Epithelial cell of prostate (primary cell): ENCODE measurements around the gene UBE2R2.
A peak's percentile ranks its signal among the peaks of the same experiment; 100 is the strongest.
"Not testable (repeated sequence)": the region's sequence is repeated elsewhere in the genome, so short reads cannot be mapped to it uniquely, and the experiment has no call there.

ENCODE experiments used
- DNase-seq: peaks from one replicate; pipeline ENCODE4 v3.0.0-alpha.2; 2011; ENCODE audit warnings: low read depth, low spot score
- H3K27ac ChIP-seq: fragments of 450-650 bp; 2 replicates; pipeline ENCODE4 v1.5.1; 2017; ENCODE audit warnings: mild to moderate bottlenecking

UBE2R2 gene

DNA sequence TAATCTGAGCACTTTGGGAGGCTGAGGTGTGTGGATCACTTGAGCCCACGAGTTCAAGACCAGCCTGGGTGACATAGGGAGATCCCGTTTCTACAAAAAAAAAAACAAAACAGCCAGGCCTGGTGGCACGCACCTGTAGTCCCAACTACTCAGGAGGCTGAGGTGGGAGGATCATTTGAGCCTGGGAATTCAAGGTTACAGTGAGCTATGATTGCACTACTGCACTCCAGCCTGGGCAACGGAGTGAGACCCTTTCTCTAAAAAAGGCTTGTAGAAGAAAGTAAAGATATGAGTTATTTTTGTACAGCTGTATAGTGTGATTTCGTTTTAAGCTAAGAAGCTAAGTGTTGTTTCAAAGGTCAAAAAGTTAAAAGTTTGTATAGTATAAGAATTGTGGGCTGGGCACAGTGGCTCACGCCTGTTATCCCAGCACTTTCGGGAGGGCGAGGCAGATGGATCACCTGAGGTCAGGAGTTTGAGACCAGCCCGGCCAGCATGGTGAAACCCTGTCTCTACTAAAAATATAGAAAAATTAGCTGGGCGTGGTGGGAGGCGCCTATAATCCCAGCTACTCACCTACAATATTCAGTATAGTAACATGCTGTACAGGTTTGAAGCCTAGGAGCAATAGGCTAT, 18.8 kb downstream of the UBE2R2 start:
- no peak for DNase-seq
- H3K27ac ChIP-seq: peak overlapping the region; percentile 70

DNA sequence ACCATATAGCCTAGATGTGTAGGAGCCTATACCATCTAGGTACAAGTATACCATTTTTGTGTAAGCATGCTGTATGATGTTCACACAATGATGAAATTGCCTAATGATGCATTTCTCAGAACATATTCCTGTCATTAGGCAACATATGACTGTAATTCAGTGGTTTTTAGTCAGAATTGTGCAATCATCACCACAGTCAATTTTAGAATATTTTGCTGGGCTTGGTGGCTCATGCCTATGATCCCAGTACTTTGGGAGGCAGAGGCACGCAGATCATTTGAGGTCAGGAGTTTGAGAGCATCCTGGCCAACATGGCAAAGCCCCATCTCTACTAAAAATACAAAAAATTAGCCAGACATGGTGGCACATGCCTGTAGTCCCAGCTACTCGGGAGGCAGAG, 19.3 kb downstream of the UBE2R2 start:
- not testable (repeated sequence) for DNase-seq
- peak overlapping the region; percentile 70 for H3K27ac ChIP-seq

DNA sequence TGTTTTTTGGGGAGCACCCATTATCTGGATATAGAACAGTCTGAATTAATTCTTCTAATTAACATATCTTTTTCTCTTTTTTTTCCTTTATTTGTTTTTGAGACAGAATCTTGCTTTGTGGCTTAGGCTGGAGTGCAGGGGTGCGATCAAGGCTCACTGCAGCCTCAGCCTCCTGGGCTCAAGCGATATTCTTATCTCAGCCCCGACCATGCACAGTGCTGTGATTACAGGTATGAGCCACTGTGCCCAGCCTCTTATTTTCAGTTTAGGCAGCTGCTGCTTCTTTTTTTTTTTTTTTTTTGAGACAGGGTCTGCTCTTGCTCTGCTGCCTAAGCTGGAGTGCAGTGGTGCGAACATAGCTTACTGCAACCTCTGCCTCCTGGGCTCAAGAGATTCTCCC, 20.2 kb downstream of the UBE2R2 start:
- no peak for DNase-seq
- no peak overlapping the region for H3K27ac ChIP-seq

DNA sequence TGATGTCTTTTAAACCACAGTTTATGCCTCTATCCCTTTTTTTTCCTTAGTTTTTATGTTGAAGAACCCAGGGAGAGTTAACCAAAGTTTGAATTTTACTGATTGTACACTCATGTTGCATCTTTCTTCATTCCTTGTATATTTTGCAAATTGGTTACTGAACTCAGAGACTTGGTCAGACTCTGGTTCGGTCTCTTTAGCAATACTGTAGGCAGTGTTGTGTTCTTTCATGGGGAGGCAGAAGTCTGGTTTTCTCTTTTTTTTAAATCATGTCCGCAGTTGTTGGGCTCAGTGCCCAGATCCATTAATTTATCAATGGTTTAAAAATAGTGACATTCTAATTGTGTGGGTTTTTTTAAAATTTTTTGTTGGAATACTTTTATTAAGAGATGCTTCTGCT, 23.4 kb downstream of the UBE2R2 start:
- H3K27ac ChIP-seq: no peak overlapping the region
- DNase-seq: no peak

- DNase-seq: no peak
These were observed 26.5 kb downstream of the UBE2R2 start for GRCh38 chr9:33843312-33843961.

DNA sequence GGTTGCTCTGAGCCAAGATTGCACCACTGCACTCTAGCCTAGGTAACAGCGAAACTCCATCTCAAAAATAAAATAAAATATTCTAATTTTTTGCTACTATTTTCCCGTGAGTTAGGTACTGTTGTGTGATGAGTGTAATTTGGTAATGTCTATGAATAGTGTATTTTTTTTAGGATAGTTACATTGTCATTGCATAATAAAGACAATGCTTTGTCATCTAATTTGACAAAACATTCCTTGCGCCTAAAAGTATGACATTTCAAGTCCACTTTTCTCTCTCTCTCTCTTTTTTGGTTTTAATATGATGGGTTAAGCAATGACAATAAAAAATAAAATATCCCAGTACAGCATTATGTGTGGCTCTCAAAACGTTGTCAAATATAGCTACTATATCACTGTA, 29.3 kb downstream of the UBE2R2 start:
- H3K27ac ChIP-seq: no peak overlapping the region

More at GRCh38 chr9:33843312-33843961, 26.5 kb downstream of the UBE2R2 start:
- no peak overlapping the region for H3K27ac ChIP-seq

DNA sequence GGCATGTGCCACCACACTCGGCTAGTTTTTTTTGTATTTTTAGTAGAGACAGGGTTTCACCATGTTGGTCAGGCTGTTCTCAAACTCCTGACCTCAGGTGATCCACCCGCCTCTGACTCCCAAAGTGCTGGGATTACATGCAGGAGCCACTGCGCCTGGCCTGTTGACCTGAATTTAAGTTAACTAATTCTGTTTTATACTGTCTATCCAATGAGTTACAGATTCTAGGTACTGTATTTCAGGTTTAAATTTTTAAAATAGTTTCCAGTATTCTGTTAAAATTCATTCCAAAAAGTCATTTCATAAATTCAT, 30.9 kb downstream of the UBE2R2 start:
- DNase-seq, H3K27ac ChIP-seq: not testable (repeated sequence)

More for the DNA sequence above, 29.3 kb downstream of the UBE2R2 start:
- DNase-seq: no peak

GRCh38 chr9:33850267-33850629, 33.3 kb downstream of the UBE2R2 start:
- peak overlapping the region; percentile 10 for H3K27ac ChIP-seq
- no peak for DNase-seq

GRCh38 chr9:33850677-33851076, 33.7 kb downstream of the UBE2R2 start:
- no peak for DNase-seq
- H3K27ac ChIP-seq: peak overlapping the region; percentile 10

GRCh38 chr9:33851301-33851700, 34.3 kb downstream of the UBE2R2 start:
- no peak for DNase-seq
- H3K27ac ChIP-seq: peak overlapping the region; percentile 10

DNA sequence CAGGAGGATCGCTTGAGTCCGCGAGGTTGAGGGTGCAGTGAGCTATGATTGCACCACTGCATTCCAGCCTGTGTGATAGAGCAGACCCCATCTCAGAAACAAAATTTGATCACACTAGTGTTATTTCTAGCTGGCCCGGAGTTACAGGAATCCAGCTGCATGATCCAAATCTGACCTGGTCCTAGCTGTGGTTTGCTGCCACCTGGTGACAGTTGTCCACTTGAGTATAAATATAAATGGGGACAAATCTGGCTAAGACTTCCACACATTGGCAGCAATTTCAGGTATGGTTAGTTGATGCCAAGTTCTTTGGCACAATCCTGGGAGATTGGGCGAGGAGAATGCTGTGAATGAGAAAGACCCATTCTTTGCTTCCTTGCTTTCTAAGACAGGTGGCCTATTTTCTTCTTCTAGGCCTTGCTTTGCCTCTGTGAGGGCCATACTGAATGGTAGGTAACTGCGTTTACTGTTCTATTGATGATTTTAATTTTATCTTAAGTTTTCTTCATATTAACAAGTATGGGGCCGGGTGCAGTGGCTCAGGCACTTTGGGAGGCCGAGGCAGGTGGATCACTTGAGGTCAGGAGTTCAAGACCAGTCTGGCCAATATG, 35.4 kb downstream of the UBE2R2 start:
- H3K27ac ChIP-seq: no peak overlapping the region
- no peak for DNase-seq

GRCh38 chr9:33856247-33856646, 39.3 kb downstream of the UBE2R2 start:
- DNase-seq: no peak
- H3K27ac ChIP-seq: no peak overlapping the region

DNA sequence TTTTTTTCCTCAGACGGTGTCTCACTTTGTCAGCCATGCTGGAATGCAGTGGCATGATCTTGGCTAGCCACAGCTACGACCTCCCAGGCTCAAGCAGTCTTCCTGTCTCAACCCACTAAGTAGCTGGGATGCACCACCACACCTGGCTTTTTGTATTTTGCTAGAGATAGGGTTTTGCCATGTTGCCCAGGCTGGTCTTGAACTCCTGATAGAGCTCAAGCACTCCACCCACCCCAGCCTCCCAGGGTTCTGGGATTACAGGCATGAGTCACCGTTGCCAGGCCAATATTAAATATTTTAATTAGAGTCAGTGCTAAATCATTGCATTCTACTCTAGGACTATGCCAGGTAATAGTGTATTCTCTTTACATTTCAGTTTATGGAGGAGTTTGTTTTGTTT, 41.5 kb downstream of the UBE2R2 start:
- H3K27ac ChIP-seq: no peak overlapping the region
- no peak for DNase-seq

DNA sequence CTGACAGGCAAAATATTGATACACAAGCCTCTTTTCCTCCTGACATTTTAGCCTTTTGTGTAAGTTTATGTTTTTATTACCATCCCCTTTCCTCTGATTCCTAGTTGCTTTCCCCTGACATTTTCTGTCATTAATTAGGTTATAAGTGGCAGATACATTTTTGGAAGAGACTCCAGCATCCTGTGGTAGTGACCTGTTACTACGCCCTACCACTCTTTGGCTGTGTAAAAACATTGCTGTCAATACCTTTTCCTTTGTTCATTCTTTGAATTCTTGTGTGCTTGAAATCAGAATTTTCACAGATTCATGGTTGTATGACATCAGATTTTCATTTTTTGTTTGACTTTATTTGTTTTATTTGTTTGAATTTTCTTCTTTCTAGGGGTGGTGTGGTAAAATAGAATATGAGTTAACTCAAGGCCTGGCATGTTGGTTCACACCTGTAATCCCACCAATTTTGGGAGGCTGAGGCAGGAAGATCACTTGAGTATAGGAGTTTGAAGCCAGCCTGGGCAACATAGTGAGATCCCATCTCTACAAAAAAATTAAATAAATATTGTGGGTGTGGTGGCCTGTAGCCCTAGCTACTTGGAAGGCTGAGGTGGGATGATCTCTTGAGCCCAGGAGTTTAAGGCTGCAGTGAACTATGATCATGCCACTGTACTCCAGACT, 43.4 kb downstream of the UBE2R2 start:
- H3K27ac ChIP-seq: no peak overlapping the region
- DNase-seq: no peak

- DNase-seq: no peak
- H3K27ac ChIP-seq: no peak overlapping the region
These were observed 45.0 kb downstream of the UBE2R2 start for GRCh38 chr9:33861917-33862453.

DNA sequence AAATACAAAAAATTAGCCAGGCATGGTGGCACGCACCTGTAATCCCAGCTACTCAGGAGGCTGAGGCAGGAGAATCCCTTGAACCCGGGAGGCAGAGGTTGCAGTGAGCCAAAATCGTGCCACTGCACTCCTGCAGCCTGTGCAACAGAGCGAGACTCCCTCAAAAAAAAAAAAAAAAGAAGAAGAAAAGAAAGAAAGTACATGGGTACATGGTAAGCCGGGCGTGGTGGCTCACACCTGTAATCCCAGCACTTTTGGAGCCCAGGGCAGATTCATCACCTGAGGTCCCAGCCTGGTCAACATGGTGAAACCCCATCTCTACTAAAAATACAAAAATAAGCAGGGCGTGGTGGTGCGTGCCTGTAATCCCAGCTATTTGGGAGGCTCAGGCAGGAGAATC, 46.1 kb downstream of the UBE2R2 start:
- not testable (repeated sequence) for DNase-seq, H3K27ac ChIP-seq

GRCh38 chr9:33867747-33868439, 50.9 kb downstream of the UBE2R2 start:
- DNase-seq: no peak
- peak overlapping the region; percentile 12 for H3K27ac ChIP-seq

DNA sequence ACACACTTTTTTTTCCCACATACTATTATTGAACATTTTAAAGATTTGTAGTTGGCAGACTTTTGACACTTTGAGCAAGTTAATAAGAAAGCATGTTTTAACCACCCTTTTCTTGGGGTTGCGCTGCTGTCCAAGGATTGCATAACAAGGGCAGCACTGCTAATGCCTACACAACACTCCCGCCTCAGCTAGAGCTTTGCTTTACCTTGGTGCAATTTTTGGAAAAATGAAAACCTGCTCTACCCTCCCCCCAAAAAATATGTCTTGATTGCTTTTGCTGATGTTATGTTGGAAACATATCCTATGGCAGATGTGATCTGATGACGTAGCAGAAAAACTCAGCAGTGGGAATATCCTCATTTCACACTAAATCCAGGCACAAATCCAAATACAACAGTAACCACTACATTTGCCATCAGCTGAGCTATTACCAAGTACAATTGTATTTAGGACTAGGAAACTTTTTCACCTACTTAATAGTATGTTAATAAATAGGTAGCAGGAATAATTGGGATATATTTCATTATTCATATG, 51.5 kb downstream of the UBE2R2 start:
- DNase-seq: no peak
- H3K27ac ChIP-seq: peak overlapping the region; percentile 12

- not testable (repeated sequence) for H3K27ac ChIP-seq, DNase-seq
These were observed 52.3 kb downstream of the UBE2R2 start for GRCh38 chr9:33869243-33869642.
